ENCODE measurements around the gene PSME2.

GRCh38 chr14:24114532-24115421 is 31.6 kb downstream of the PSME2 start, which contains the start of the genes DCAF11 and NRL:
- TF ChIP-seq POLR2A (IDR thresholded peaks at IDR 0.05; ENCODE audit: extremely low read depth, insufficient read length) (peak; percentile 70), MAX (IDR thresholded peaks at IDR 0.05; ENCODE audit: low read depth, low read length) (peak; percentile 98)
- TF ChIP-seq, protein P1, sequence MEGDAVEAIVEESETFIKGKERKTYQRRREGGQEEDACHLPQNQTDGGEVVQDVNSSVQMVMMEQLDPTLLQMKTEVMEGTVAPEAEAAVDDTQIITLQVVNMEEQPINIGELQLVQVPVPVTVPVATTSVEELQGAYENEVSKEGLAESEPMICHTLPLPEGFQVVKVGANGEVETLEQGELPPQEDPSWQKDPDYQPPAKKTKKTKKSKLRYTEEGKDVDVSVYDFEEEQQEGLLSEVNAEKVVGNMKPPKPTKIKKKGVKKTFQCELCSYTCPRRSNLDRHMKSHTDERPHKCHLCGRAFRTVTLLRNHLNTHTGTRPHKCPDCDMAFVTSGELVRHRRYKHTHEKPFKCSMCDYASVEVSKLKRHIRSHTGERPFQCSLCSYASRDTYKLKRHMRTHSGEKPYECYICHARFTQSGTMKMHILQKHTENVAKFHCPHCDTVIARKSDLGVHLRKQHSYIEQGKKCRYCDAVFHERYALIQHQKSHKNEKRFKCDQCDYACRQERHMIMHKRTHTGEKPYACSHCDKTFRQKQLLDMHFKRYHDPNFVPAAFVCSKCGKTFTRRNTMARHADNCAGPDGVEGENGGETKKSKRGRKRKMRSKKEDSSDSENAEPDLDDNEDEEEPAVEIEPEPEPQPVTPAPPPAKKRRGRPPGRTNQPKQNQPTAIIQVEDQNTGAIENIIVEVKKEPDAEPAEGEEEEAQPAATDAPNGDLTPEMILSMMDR (IDR thresholded peaks at IDR 0.05; ENCODE audit: low read depth, low read length): no peak

Measured in NB4 (cell line).